Adrenal gland (tissue), 12 donors: ENCODE measurements around the gene PTPRN. TPM values are rescaled to one million over a fixed set of nuclear protein-coding genes. Genes with fewer than 3 reads are reported as not detected.

Source experiments
- DNase-seq, 7 donors: peaks; one replicate each; pipeline ENCODE4 v3.0.0-alpha.2; 2019 to 2020
- H3K27ac ChIP-seq, 5 donors: fragments of 200-600 bp; sonication (generic) in 4 of 5; 1 replicate in 3 of 5; 2 replicates in 2 of 5; pipeline versions ENCODE4 v1.5.1 to v1.8.0; 2016 to 2020; ENCODE audit warnings: mild to moderate bottlenecking in 1 of 5
- H3K27me3 ChIP-seq: fragments of 200-600 bp; 2 replicates; pipeline ENCODE4 v1.8.0; 2021
- H3K36me3 ChIP-seq, 2 donors: fragments of 200-600 bp; replicated peaks in 1 of 2; 1 replicate in 1 of 2; 2 replicates in 1 of 2; pipeline versions ENCODE4 v1.5.1 to v1.8.0; 2018 to 2022
- H3K4me1 ChIP-seq, 2 donors: fragments of 200-600 bp; replicated peaks in 1 of 2; 1 replicate in 1 of 2; 2 replicates in 1 of 2; pipeline versions ENCODE4 v1.5.1 to v1.8.0; 2018 to 2021
- H3K4me3 ChIP-seq, 4 donors: fragments of 200-600 bp; sonication (generic) in 3 of 4; one replicate each; pipeline ENCODE4 v1.5.1; 2016 to 2018
- H3K9me3 ChIP-seq, 3 donors: fragments of 200-600 bp; sonication (generic) in 1 of 3; replicated peaks in 1 of 3; 1 replicate in 2 of 3; 2 replicates in 1 of 3; pipeline versions ENCODE4 v1.5.1 to v1.8.0; 2016 to 2021
- POLR2A ChIP-seq, 2 donors: fragments of 450-650 bp; IDR thresholded peaks; one replicate each; pipeline ENCODE4 v1.6.1; 2017; ENCODE audit warnings: antibody characterized with exemption in 2 of 2, mild to moderate bottlenecking in 2 of 2, moderate library complexity in 1 of 2
- WGBS, 4 donors: extraction: QIAGEN DNeasy Blood & Tissue Kit in 2 of 4; methylation state at CpG; one replicate each; pipeline versions ENCODE4 v1.1.5 to v1.1.7; 2013 to 2017; 5-methylcytosine and 5-hydroxymethylcytosine counted together
- intact Hi-C, 2 donors: fragments of 100-400 bp; cut with DNase I; formaldehyde crosslinking; loops; one replicate each; pipeline versions ENCODE4 v1.14.1 to v1.15.0; 2022 to 2023
- polyA plus RNA-seq, 3 donors: library from polyadenylated mRNA; stranded (reverse); fragments of 200-250 nt in 2 of 3; fragments of 350-450 nt in 1 of 3; fragmentation: Illumina TruSeq in 1 of 3; extraction: RNeasy Lipid Tissue Mini Kit (QIAGEN cat#74804) in 1 of 3; gene quantifications; one replicate each; pipeline ENCODE4 v1.2.3, GENCODE V29; 2013 to 2014
- total RNA-seq, 9 donors: library from RNA; depleted of rRNA in 4 of 9; stranded (reverse); fragments of >200 nt in 4 of 9; fragments of 120-200 nt in 1 of 9; fragmentation: NEBNext Ultra II Directional in 1 of 9; extraction: Animal tissue kit (Norgen Biotek cat#: 25700) in 1 of 9; gene quantifications; one replicate each; pipeline versions ENCODE4 v1.1.0 to v1.2.4, GENCODE V29; 2013 to 2023
- TF ChIP-seq, protein P1 (sequence below), 6 experiments: fragments of 450-650 bp in 4 of 6; fragments of 200-600 bp in 2 of 6; sonication (generic) in 1 of 6; IDR thresholded peaks; 1 replicate in 5 of 6; 2 replicates in 1 of 6; pipeline versions ENCODE4 v1.5.1 to v1.8.0; 2016 to 2021; ENCODE audit warnings: antibody characterized with exemption in 6 of 6, mild to moderate bottlenecking in 2 of 6, moderate library complexity in 1 of 6
- donor health status: healthy with polysubstance abuse.
- donor health status: Bipolar disorder and iron deficiency.
- donor health status: DM: yes; HTN: yes; CAD: no.
- donor health status: DM: no; HTN: no; CAD: no.
- donor health status: DM: no; HTN: no; CAD: no.
- donor health status: DM: yes; HTN: yes; CAD: no.

The PTPRN gene
- total and polyA plus RNA-seq, 12 donors = 0.39 to 106 (median 9.0) TPM; not detected in 1

DNA sequence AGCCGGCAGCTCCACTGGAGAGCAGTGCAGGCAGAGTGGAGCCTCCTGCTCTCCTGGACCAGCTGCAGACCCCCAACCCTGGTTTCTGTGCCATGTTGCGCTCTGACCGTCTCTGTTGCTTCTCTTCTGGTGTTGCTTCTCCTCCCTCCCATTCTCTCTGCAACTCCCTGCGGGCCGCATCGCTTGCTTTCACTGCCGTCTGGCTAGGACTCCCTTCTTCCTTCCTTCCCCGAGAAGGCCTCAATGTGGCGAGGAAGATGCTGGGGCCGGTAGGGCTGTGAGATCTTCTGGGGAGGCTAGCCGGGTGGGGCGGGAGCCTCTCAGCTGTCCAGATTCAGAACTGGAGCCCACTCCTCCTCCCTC, 23.8 kb downstream of the PTPRN start:
- TF ChIP-seq POLR2A (IDR thresholded peaks at IDR 0.05) = no peak
- TF ChIP-seq, protein P1, sequence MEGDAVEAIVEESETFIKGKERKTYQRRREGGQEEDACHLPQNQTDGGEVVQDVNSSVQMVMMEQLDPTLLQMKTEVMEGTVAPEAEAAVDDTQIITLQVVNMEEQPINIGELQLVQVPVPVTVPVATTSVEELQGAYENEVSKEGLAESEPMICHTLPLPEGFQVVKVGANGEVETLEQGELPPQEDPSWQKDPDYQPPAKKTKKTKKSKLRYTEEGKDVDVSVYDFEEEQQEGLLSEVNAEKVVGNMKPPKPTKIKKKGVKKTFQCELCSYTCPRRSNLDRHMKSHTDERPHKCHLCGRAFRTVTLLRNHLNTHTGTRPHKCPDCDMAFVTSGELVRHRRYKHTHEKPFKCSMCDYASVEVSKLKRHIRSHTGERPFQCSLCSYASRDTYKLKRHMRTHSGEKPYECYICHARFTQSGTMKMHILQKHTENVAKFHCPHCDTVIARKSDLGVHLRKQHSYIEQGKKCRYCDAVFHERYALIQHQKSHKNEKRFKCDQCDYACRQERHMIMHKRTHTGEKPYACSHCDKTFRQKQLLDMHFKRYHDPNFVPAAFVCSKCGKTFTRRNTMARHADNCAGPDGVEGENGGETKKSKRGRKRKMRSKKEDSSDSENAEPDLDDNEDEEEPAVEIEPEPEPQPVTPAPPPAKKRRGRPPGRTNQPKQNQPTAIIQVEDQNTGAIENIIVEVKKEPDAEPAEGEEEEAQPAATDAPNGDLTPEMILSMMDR (IDR thresholded peaks at IDR 0.05) = no peak
- Histone ChIP-seq H3K9me3 (no peaks in the 10 kb centered on the region), H3K27ac (peak overlapping the region in 2 of 5 donors; percentile 3 to 69), H3K4me1 (peaks cover under 1 to 27% of the 10 kb centered on the region in 2 donors), H3K27me3 (no peaks in the 10 kb centered on the region), H3K4me3 (no peak overlapping the region), H3K36me3 (peaks cover 0 to 53% of the 10 kb centered on the region in 2 donors)
- intact Hi-C loops = no loop called here
- DNase-seq = no peak
- WGBS, 4 donors = 85 to 93% (median 91%) methylated on average over 11 to 12 of the region's 12 CpGs

DNA sequence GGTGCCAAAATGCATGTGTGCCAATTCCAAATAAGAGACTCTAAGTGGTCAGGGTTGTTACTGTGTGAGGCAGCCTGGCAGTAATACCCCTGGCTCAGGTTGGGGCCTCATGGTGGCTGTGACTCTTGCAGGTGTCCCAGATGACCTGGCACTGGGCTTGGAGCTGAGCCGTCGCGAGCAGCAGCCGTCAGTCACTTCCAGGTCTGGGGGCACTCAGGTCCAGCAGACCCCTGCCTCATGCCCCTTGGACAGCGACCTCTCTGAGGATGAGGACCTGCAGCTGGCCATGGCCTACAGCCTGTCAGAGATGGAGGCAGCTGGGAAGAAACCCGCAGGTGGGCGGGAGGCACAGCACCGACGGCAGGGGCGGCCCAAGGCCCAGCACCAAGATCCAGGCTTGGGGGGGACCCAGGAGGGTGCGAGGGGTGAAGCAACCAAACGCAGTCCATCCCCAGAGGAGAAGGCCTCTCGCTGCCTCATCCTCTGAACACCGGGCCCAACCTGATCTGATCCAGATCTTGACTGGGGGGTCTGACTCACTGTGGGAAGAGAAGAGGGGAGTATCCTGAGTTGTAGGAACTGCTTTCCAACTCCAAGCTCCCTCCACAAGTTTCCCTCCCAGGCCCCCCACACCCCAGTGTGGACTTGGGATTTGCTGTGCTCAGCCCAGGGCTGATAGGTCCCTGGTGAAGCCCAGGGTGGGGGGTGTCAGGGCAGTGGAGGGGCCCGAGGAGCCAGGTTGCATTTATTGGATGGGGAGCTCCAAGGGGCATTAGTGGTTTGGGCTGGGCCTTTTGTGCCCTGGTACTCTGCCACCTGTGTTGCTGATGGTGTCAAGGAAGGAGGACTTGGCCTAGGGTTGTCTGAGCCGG, 24.5 kb downstream of the PTPRN start:
- Histone ChIP-seq H3K36me3 (peaks cover 0 to 53% of the 10 kb centered on the region in 2 donors), H3K27ac (peak overlapping the region in 1 of 5 donors; percentile 69), H3K27me3 (no peaks in the 10 kb centered on the region), H3K4me1 (peaks cover 7 to 29% of the 10 kb centered on the region in 2 donors), H3K4me3 (no peak overlapping the region), H3K9me3 (no peaks in the 10 kb centered on the region)
- WGBS, 4 donors = 85 to 93% (median 88%) methylated on average over 8 to 16 of the region's 16 CpGs
- no peak for DNase-seq
- intact Hi-C loops = no loop called here
- TF ChIP-seq POLR2A (IDR thresholded peaks at IDR 0.05) = no peak
- TF ChIP-seq, protein P1 (IDR thresholded peaks at IDR 0.05) = no peak

DNA sequence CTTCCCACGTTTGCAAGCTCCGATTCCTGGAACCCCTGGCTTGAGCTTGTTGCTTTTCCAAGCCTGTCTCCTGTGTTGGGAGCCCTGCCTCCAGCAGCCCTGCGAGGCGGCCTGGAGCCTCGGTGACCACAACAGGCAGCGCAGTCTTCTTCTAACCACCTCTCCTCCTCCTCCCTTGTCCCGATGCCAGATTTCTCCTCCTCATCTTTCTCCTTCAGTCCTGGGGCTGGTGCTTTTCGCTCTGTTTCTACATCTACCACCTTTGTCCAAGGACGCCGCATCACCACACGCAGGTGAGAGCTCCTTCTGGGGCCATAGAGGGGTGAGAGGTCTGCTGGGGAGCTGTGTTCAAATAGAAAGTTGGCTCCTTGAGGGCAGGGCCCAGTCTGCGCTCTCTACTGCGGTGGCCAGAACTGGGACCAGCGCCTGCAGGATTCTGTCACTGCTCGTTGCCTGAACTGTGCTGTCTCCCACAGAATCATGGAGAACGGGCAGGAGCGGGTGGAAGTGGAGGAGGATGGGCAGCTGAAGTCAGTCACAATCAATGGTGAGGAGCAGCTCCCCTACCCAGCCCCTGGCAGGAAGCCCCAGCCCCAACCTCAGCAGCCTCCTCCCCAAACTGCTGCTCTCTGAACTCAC, 26.1 kb downstream of the PTPRN start:
- TF ChIP-seq POLR2A (IDR thresholded peaks at IDR 0.05) = no peak
- TF ChIP-seq, protein P1 (IDR thresholded peaks at IDR 0.05) = no peak
- intact Hi-C loops = no loop called here
- Histone ChIP-seq H3K4me3 (no peak overlapping the region), H3K9me3 (no peaks in the 10 kb centered on the region), H3K27ac (peak overlapping the region in 1 of 5 donors; percentile 99), H3K4me1 (peaks cover 14 to 29% of the 10 kb centered on the region in 2 donors), H3K27me3 (no peaks in the 10 kb centered on the region), H3K36me3 (peaks cover 0 to 53% of the 10 kb centered on the region in 2 donors)
- WGBS, 4 donors = 91 to 95% (median 92%) methylated on average over 17 of the region's 17 CpGs
- peak in 1 of 7 donors; percentile 22 for DNase-seq

DNA sequence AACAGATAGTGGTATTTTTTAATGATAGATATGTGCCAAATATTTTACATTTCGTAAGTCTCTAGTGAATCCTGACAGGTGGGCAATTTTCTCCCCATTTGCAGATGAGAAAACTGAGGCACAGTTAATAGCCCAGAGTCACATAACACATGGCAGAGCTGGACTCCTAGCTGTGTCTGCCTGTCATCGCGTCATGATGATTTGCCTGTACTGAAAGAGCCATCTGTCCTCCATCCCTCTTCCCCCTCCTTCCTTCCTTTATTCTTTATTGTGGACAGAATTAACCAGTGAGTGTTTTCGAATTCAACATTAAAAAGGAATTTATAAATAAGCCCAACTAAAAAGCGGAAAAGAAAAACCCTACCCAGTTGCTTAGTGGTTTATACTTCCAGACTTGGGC, 26.8 kb downstream of the PTPRN start:
- TF ChIP-seq POLR2A (IDR thresholded peaks at IDR 0.05) = no peak
- TF ChIP-seq, protein P1 (IDR thresholded peaks at IDR 0.05) = no peak
- H3K36me3 ChIP-seq = peaks cover 0 to 53% of the 10 kb centered on the region in 2 donors
- no peaks in the 10 kb centered on the region for H3K9me3 ChIP-seq
- no peak overlapping the region for H3K4me3 ChIP-seq
- H3K4me1 ChIP-seq = peaks cover 14 to 33% of the 10 kb centered on the region in 2 donors
- H3K27ac ChIP-seq = peak overlapping the region in 1 of 5 donors; percentile 99
- 81 to 92% (median 87%) methylated on average over 5 of the region's 5 CpGs for WGBS, 4 donors
- DNase-seq = peak in 1 of 7 donors; percentile 14
- H3K27me3 ChIP-seq = no peaks in the 10 kb centered on the region
- intact Hi-C loops = no loop called here
